GM12872 (cell line): ENCODE measurements around the gene SUSD4.

Source experiments
- TF ChIP-seq, protein P1 (sequence below): IDR thresholded peaks from 3 replicates; pipeline ENCODE4 v1.5.1; 2011; ENCODE audit warnings: low read depth, mild to moderate bottlenecking, low read length, moderate library complexity; ENCODE audit not compliant: insufficient read depth

SUSD4 gene

GRCh38 chr1:223207293-223208066, 156.5 kb downstream of the SUSD4 start:
- TF ChIP-seq, protein P1, sequence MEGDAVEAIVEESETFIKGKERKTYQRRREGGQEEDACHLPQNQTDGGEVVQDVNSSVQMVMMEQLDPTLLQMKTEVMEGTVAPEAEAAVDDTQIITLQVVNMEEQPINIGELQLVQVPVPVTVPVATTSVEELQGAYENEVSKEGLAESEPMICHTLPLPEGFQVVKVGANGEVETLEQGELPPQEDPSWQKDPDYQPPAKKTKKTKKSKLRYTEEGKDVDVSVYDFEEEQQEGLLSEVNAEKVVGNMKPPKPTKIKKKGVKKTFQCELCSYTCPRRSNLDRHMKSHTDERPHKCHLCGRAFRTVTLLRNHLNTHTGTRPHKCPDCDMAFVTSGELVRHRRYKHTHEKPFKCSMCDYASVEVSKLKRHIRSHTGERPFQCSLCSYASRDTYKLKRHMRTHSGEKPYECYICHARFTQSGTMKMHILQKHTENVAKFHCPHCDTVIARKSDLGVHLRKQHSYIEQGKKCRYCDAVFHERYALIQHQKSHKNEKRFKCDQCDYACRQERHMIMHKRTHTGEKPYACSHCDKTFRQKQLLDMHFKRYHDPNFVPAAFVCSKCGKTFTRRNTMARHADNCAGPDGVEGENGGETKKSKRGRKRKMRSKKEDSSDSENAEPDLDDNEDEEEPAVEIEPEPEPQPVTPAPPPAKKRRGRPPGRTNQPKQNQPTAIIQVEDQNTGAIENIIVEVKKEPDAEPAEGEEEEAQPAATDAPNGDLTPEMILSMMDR: no peak

DNA sequence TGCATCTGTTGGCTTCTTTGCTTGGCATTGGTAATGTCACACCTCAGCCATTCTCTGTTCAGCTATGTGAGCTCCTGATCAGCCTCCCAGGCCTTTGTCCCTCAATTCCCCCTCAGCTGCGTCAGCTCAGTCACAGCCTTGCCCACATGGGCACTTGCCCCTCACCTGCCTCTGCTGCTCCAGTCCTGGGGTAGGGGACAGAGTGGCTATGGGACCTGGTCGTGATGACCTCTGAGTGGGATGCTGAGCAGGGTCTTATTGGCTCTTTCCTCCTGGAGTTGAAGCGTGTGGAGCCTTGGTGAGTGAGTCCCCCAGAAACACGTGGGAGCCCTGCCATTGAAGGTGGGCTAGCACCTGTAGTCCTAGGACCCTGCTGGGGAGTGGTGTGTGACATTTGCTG, 159.6 kb downstream of the SUSD4 start:
- TF ChIP-seq, protein P1: no peak

DNA sequence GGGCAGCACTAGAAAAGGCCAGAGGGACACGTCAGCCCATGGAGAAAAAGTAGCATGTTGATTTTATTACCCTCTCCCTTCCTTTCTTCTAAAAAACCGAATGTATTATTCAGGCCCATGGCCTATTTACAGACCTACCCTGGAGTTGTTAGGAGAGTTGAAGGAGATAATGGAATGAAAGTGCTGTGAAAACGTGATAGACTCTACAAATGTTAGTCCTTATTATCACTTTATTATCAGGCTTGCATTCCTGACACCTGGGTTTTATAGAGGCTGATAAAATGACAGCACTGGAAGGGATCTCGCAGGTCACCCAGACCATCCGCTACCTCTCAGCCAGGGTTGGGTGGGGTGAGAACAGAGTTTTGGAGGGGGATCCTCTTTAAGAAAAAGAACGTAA, 160.3 kb downstream of the SUSD4 start:
- TF ChIP-seq, protein P1: no peak

GRCh38 chr1:223203034-223203408, 161.0 kb downstream of the SUSD4 start:
- TF ChIP-seq, protein P1: no peak

DNA sequence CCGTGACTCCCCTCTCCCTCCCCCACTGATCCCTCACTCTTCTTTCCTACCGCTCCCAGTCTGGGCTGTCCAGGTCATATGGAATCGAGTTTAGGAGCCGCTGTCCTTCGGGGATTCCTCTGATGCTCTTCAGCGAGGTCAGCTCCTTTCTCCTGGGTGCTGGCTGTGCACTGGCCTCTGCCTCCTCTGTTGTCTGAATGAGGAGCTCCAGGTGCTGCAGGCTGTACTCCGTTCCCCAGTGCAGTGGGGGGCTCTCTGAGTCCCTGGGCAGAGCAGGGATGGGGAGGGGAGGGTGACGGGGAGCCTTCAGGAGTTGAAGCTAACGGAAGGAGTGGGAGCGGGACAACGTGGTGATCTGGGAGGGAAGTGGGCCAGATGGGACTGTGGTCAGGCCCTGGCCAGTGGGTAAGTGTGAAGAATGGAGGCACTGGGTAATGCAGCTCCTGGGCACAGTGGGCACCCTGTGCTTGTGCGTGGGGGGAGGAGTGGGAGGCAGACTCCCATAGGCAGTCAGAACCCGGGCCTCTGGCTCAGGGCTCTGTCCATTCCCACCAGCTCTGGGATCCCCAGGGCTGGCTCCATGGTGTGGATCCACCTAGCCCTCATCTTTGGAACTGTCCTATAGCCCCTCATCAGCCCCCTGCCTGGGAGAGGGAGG, 161.5 kb downstream of the SUSD4 start:
- TF ChIP-seq, protein P1: no peak

GRCh38 chr1:223201967-223202366, 162.0 kb downstream of the SUSD4 start:
- TF ChIP-seq, protein P1: no peak

DNA sequence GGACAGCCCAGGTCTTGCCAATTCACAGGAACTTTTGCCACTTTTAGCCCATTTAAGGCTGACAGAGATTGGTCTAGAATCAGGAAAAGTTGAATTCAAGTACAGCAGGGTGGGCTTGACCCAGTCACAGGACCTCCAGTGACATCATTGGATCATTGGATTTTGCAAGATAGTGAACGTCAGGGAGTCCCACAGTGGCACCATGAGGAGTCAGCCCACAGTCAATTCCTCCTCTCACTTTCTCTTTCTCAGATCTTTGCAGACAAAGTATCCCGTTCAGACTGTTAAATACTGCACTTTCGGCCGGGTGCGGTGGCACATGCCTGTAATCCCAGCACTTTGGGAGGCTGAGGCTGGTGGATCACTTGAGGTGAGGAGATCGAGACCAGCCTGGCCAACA, 163.1 kb downstream of the SUSD4 start:
- TF ChIP-seq, protein P1: no peak
